Measurements from ENCODE around the gene NR3C2.

The NR3C2 gene

DNA sequence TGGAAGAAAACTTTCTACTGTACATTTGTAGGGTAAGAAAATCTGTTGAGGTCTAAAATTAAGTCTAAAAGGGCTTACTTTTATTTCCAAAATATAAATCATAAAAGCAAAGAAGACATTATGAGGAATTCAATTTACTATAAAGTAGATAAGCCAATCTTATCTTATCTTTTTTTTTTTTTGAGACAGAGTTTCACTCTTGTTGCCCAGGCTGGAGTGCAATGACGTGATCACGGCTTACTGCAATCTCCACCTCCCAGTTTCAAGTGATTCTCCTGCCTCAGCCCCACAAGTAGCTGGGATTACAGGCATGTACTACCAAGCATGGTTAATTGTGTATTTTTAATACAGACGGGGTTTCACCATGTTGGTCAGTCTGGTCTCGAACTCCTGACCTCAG is 166.9 kb downstream of the NR3C2 start:
- no peak for ATAC-seq (ENCODE audit: insufficient read depth, low read depth)
- Histone ChIP-seq H3K4me2 (ENCODE audit: insufficient read depth, low read length) (no peak overlapping the region), H3K36me3 (ENCODE audit: insufficient read depth, low read length) (no peaks in the 10 kb centered on the region), H3K4me3 (ENCODE audit: low read depth in 1 of 2, low read length in 2 of 2) (no peak overlapping the region), H3K27me3 (ENCODE audit: insufficient read depth, low read length, poor library complexity) (no peaks in the 10 kb centered on the region), H3K27ac (ENCODE audit: low read length) (no peak overlapping the region), H3K9me3 (ENCODE audit: insufficient read depth, low read length, severe bottlenecking) (no peaks in the 10 kb centered on the region), H3K79me2 (ENCODE audit: insufficient read depth, low read length) (no peaks in the 10 kb centered on the region), H3K4me1 (ENCODE audit: insufficient read depth, low read length) (no peaks in the 10 kb centered on the region), H3K9ac (ENCODE audit: low read depth, low read length) (no peak overlapping the region), H2AFZ (ENCODE audit: low read depth, low read length) (no peak overlapping the region), H4K20me1 (ENCODE audit: insufficient read depth, low read length) (no peaks in the 10 kb centered on the region)
- no peak for DNase-seq
- TF ChIP-seq, protein P1, sequence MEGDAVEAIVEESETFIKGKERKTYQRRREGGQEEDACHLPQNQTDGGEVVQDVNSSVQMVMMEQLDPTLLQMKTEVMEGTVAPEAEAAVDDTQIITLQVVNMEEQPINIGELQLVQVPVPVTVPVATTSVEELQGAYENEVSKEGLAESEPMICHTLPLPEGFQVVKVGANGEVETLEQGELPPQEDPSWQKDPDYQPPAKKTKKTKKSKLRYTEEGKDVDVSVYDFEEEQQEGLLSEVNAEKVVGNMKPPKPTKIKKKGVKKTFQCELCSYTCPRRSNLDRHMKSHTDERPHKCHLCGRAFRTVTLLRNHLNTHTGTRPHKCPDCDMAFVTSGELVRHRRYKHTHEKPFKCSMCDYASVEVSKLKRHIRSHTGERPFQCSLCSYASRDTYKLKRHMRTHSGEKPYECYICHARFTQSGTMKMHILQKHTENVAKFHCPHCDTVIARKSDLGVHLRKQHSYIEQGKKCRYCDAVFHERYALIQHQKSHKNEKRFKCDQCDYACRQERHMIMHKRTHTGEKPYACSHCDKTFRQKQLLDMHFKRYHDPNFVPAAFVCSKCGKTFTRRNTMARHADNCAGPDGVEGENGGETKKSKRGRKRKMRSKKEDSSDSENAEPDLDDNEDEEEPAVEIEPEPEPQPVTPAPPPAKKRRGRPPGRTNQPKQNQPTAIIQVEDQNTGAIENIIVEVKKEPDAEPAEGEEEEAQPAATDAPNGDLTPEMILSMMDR (IDR thresholded peaks at IDR 0.05; ENCODE audit: borderline replicate concordance, extremely low read depth, low read length, poor library complexity, severe bottlenecking): no peak
- TF ChIP-seq EZH2 (IDR thresholded peaks at IDR 0.05; ENCODE audit: borderline replicate concordance, low read depth, low read length, severe bottlenecking): no peak

DNA sequence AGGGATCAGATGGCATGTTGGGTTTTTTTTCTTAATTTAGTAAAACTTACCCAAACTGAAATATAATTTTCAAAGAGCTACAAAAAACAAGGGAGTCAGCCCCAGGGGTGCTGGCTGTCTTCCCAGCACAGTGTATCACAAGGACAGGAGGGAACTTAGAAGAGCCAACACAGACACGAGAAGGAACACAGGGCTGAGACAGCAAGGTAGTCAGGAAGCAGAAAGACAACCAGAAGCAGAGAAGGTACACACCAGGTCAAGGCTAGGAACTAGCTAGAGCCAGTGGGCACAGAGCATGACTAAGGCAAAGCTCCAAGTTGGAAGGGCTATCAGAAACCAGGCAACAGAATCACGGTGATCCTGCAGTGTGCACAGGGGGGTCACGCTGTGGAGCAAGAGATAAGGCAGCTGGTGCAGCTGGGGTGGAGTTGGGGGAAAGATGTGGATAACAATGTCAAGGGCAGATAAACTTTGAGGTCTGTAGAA is 168.7 kb downstream of the NR3C2 start:
- no peaks in the 10 kb centered on the region for H3K79me2 ChIP-seq (ENCODE audit: insufficient read depth, low read length)
- no peaks in the 10 kb centered on the region for H4K20me1 ChIP-seq (ENCODE audit: insufficient read depth, low read length)
- no peak overlapping the region for H3K27ac ChIP-seq (ENCODE audit: low read length)
- no peaks in the 10 kb centered on the region for H3K4me1 ChIP-seq (ENCODE audit: insufficient read depth, low read length)
- no peaks in the 10 kb centered on the region for H3K9me3 ChIP-seq (ENCODE audit: insufficient read depth, low read length, severe bottlenecking)
- no peak overlapping the region for H2AFZ ChIP-seq (ENCODE audit: low read depth, low read length)
- no peak overlapping the region for H3K9ac ChIP-seq (ENCODE audit: low read depth, low read length)
- no peak overlapping the region for H3K4me3 ChIP-seq (ENCODE audit: low read depth in 1 of 2, low read length in 2 of 2)
- no peaks in the 10 kb centered on the region for H3K36me3 ChIP-seq (ENCODE audit: insufficient read depth, low read length)
- H3K27me3 ChIP-seq (ENCODE audit: insufficient read depth, low read length, poor library complexity): no peaks in the 10 kb centered on the region
- H3K4me2 ChIP-seq (ENCODE audit: insufficient read depth, low read length): no peak overlapping the region
- ATAC-seq (ENCODE audit: insufficient read depth, low read depth): no peak
- no peak for DNase-seq
- TF ChIP-seq EZH2 (IDR thresholded peaks at IDR 0.05; ENCODE audit: borderline replicate concordance, low read depth, low read length, severe bottlenecking): no peak
- TF ChIP-seq, protein P1 (IDR thresholded peaks at IDR 0.05; ENCODE audit: borderline replicate concordance, extremely low read depth, low read length, poor library complexity, severe bottlenecking): no peak

DNA sequence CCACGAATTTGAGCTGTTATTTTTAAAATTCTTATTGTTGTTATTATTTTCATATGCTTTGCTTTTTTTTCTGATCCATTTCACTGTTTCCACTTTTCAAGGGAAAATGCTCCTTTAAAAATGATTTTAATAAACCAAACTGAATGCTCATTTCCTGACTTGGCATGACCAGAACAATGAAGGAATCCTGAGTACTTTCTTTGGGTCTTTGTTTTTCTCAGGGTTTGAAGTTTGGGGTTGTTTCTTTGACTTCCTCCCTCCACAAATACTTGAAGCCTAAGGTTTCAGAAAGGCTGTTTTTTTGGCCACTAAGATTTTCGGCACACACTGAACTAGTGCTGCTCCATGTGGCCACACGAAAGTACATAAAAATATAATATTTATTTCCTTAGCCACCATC is 171.0 kb downstream of the NR3C2 start:
- Histone ChIP-seq H2AFZ (ENCODE audit: low read depth, low read length) (no peak overlapping the region), H3K4me3 (ENCODE audit: low read depth in 1 of 2, low read length in 2 of 2) (no peak overlapping the region), H3K4me1 (ENCODE audit: insufficient read depth, low read length) (no peaks in the 10 kb centered on the region), H3K79me2 (ENCODE audit: insufficient read depth, low read length) (no peaks in the 10 kb centered on the region), H4K20me1 (ENCODE audit: insufficient read depth, low read length) (no peaks in the 10 kb centered on the region), H3K36me3 (ENCODE audit: insufficient read depth, low read length) (no peaks in the 10 kb centered on the region), H3K27ac (ENCODE audit: low read length) (no peak overlapping the region), H3K9ac (ENCODE audit: low read depth, low read length) (no peak overlapping the region), H3K9me3 (ENCODE audit: insufficient read depth, low read length, severe bottlenecking) (no peaks in the 10 kb centered on the region), H3K27me3 (ENCODE audit: insufficient read depth, low read length, poor library complexity) (no peaks in the 10 kb centered on the region), H3K4me2 (ENCODE audit: insufficient read depth, low read length) (no peak overlapping the region)
- ATAC-seq (ENCODE audit: insufficient read depth, low read depth): no peak
- TF ChIP-seq, protein P1 (IDR thresholded peaks at IDR 0.05; ENCODE audit: borderline replicate concordance, extremely low read depth, low read length, poor library complexity, severe bottlenecking): no peak
- TF ChIP-seq EZH2 (IDR thresholded peaks at IDR 0.05; ENCODE audit: borderline replicate concordance, low read depth, low read length, severe bottlenecking): no peak
- no peak for DNase-seq

DNA sequence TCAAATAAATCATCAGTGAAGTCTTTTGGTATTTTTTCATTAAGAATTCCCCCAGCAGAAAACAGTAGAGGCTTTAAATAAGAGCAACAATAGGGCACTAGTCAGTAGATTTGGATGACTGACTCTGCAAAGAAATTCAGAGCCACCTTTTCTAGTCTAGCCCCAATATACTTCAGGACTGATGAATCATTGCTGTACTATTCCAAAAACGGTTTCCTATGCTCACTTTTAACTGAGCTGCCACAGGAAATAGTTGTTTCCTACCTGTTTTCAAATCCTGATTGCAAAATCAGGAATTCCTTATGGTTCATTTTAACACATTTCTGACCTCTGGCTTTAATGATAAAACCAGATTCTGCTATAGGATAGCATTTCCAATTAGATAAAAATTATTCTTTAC is 171.6 kb downstream of the NR3C2 start:
- no peak overlapping the region for H2AFZ ChIP-seq (ENCODE audit: low read depth, low read length)
- no peaks in the 10 kb centered on the region for H3K79me2 ChIP-seq (ENCODE audit: insufficient read depth, low read length)
- no peak overlapping the region for H3K4me2 ChIP-seq (ENCODE audit: insufficient read depth, low read length)
- TF ChIP-seq, protein P1 (IDR thresholded peaks at IDR 0.05; ENCODE audit: borderline replicate concordance, extremely low read depth, low read length, poor library complexity, severe bottlenecking): no peak
- no peak for TF ChIP-seq EZH2 (IDR thresholded peaks at IDR 0.05; ENCODE audit: borderline replicate concordance, low read depth, low read length, severe bottlenecking)
- no peaks in the 10 kb centered on the region for H3K4me1 ChIP-seq (ENCODE audit: insufficient read depth, low read length)
- DNase-seq (no peak), ATAC-seq (ENCODE audit: insufficient read depth, low read depth) (no peak)
- no peaks in the 10 kb centered on the region for H3K36me3 ChIP-seq (ENCODE audit: insufficient read depth, low read length)
- H3K9ac ChIP-seq (ENCODE audit: low read depth, low read length): no peak overlapping the region
- no peaks in the 10 kb centered on the region for H3K27me3 ChIP-seq (ENCODE audit: insufficient read depth, low read length, poor library complexity)
- no peak overlapping the region for H3K4me3 ChIP-seq (ENCODE audit: low read depth in 1 of 2, low read length in 2 of 2)
- no peaks in the 10 kb centered on the region for H3K9me3 ChIP-seq (ENCODE audit: insufficient read depth, low read length, severe bottlenecking)
- H3K27ac ChIP-seq (ENCODE audit: low read length): no peak overlapping the region
- no peaks in the 10 kb centered on the region for H4K20me1 ChIP-seq (ENCODE audit: insufficient read depth, low read length)
